HEK293 (cell line): ENCODE results near the gene GLIS1.

ENCODE experiments used
- CTCF ChIA-PET: fragments of 350-600 bp; formaldehyde crosslinking; extraction: SDS; loops from one replicate; lab custom pipeline; 2021; ENCODE audit warnings: antibody characterized with exemption; lab: Yijun Ruan, JAX
- POLR2A ChIA-PET: fragments of 300-600 bp; formaldehyde crosslinking; extraction: SDS; loops from one replicate; lab custom pipeline; 2020; ENCODE audit warnings: antibody characterized with exemption, inconsistent platforms; lab: Yijun Ruan, JAX
- H3K27ac ChIP-seq: fragments of 200-500 bp; sonication (Bioruptor generic); 2 replicates; pipeline ENCODE4 v1.5.1; 2014; ENCODE audit warnings: low read depth, low read length, control low read depth, inconsistent platforms; ENCODE audit errors: extremely low read depth
- H3K36me3 ChIP-seq, 2 experiments: fragments of 200-500 bp in 1 of 2; sonication (Bioruptor generic) in 1 of 2; 1 replicate in 1 of 2; 2 replicates in 1 of 2; pipeline ENCODE4 v1.5.1; 2014 to 2017; ENCODE audit warnings: inconsistent platforms in 2 of 2, low read length in 2 of 2; ENCODE audit not compliant: control insufficient read depth in 2 of 2, insufficient read depth in 1 of 2
- H3K4me1 ChIP-seq: fragments of 200-500 bp; sonication (Bioruptor generic); 2 replicates; pipeline ENCODE4 v1.5.1; 2014; ENCODE audit warnings: mild to moderate bottlenecking, low read length, inconsistent platforms; ENCODE audit not compliant: control insufficient read depth, insufficient read depth
- H3K4me3 ChIP-seq: 2 replicates; pipeline ENCODE4 v1.5.1; 2011; ENCODE audit warnings: low read depth, mild to moderate bottlenecking, control low read depth, low read length, moderate library complexity
- H3K9me3 ChIP-seq: fragments of 200-500 bp; sonication (Bioruptor generic); 2 replicates; pipeline ENCODE4 v1.5.1; 2014; ENCODE audit warnings: low read depth, low read length, inconsistent platforms; ENCODE audit not compliant: control insufficient read depth, insufficient read depth
- BCL11A ChIP-seq: fragments of 450-650 bp; formaldehyde crosslinking; IDR thresholded peaks from 2 replicates; pipeline ENCODE4 v1.5.1; 2016; ENCODE audit warnings: low read depth, missing biosample characterization, missing genetic modification characterization
- CTCF ChIP-seq: fragments of 450-650 bp; formaldehyde crosslinking; IDR thresholded peaks from 2 replicates; pipeline ENCODE4 v1.5.1; 2016; ENCODE audit warnings: missing biosample characterization, missing genetic modification characterization
- GFI1B ChIP-seq: fragments of 450-650 bp; formaldehyde crosslinking; IDR thresholded peaks from 2 replicates; pipeline ENCODE4 v1.5.1; 2016; ENCODE audit warnings: missing biosample characterization, missing genetic modification characterization
- GLI4 ChIP-seq: fragments of 450-650 bp; formaldehyde crosslinking; IDR thresholded peaks from 2 replicates; pipeline ENCODE4 v1.5.1; 2016; ENCODE audit warnings: missing biosample characterization, missing genetic modification characterization
- KLF7 ChIP-seq: fragments of 450-650 bp; formaldehyde crosslinking; IDR thresholded peaks from 2 replicates; pipeline ENCODE4 v1.5.1; 2016; ENCODE audit warnings: missing biosample characterization, missing genetic modification characterization, borderline replicate concordance
- MEIS1 ChIP-seq: sonication (generic); formaldehyde crosslinking; IDR thresholded peaks from 2 replicates; pipeline ENCODE4 v1.8.1; 2022; ENCODE audit warnings: missing genetic modification reagents, mild to moderate bottlenecking, borderline replicate concordance
- RBAK ChIP-seq: fragments of 450-650 bp; formaldehyde crosslinking; IDR thresholded peaks from 2 replicates; pipeline ENCODE4 v1.5.1; 2016; ENCODE audit warnings: missing biosample characterization, missing genetic modification characterization
- SCRT2 ChIP-seq: fragments of 450-650 bp; formaldehyde crosslinking; IDR thresholded peaks from 2 replicates; pipeline ENCODE4 v1.5.1; 2016; ENCODE audit warnings: missing biosample characterization, missing genetic modification characterization
- ZBTB26 ChIP-seq: fragments of 450-650 bp; formaldehyde crosslinking; optimal IDR thresholded peaks from 2 replicates; pipeline ENCODE3; 2016; ENCODE audit warnings: missing biosample characterization, mild to moderate bottlenecking, missing genetic modification characterization
- ZEB2 ChIP-seq: fragments of 450-650 bp; formaldehyde crosslinking; IDR thresholded peaks from 2 replicates; pipeline ENCODE4 v1.5.1; 2016; ENCODE audit warnings: missing biosample characterization, missing genetic modification characterization
- ZIC2 ChIP-seq: fragments of 450-650 bp; formaldehyde crosslinking; IDR thresholded peaks from 2 replicates; pipeline ENCODE4 v1.5.1; 2016; ENCODE audit warnings: missing biosample characterization, missing genetic modification characterization
- ZNF138 ChIP-seq: fragments of 450-650 bp; formaldehyde crosslinking; IDR thresholded peaks from 2 replicates; pipeline ENCODE4 v1.5.1; 2016; ENCODE audit warnings: missing biosample characterization, missing genetic modification characterization, borderline replicate concordance
- ZNF16 ChIP-seq: fragments of 450-650 bp; formaldehyde crosslinking; IDR thresholded peaks from 2 replicates; pipeline ENCODE4 v1.5.1; 2016; ENCODE audit warnings: low read depth, missing biosample characterization, missing genetic modification characterization
- ZNF214 ChIP-seq: fragments of 450-650 bp; formaldehyde crosslinking; IDR thresholded peaks from 2 replicates; pipeline ENCODE4 v1.5.1; 2017; ENCODE audit warnings: missing biosample characterization, mild to moderate bottlenecking, missing genetic modification characterization, borderline replicate concordance
- ZNF335 ChIP-seq: fragments of 450-650 bp; formaldehyde crosslinking; conservative IDR thresholded peaks from 2 replicates; pipeline ENCODE4 v1.5.1; 2016; ENCODE audit warnings: missing biosample characterization, missing genetic modification characterization
- ZNF341 ChIP-seq: fragments of 450-650 bp; formaldehyde crosslinking; IDR thresholded peaks from 2 replicates; pipeline ENCODE4; 2016; ENCODE audit warnings: low read depth, missing biosample characterization, missing genetic modification characterization
- ZNF354C ChIP-seq: fragments of 450-650 bp; formaldehyde crosslinking; IDR thresholded peaks from 2 replicates; pipeline ENCODE4 v1.5.1; 2016; ENCODE audit warnings: missing biosample characterization, missing genetic modification characterization, low read depth, borderline replicate concordance
- ZNF37A ChIP-seq: fragments of 450-650 bp; IDR thresholded peaks from 2 replicates; pipeline ENCODE4 v1.5.1; 2018; ENCODE audit warnings: missing biosample characterization, missing genetic modification characterization
- ZNF473 ChIP-seq: fragments of 450-650 bp; formaldehyde crosslinking; IDR thresholded peaks from 2 replicates; pipeline ENCODE4 v1.5.1; 2017; ENCODE audit warnings: missing biosample characterization, missing genetic modification characterization
- ZNF514 ChIP-seq: fragments of 450-650 bp; formaldehyde crosslinking; IDR thresholded peaks from 2 replicates; pipeline ENCODE4 v1.5.1; 2016; ENCODE audit warnings: missing biosample characterization, missing genetic modification characterization
- ZNF518A ChIP-seq: fragments of 450-650 bp; formaldehyde crosslinking; conservative IDR thresholded peaks from 2 replicates; pipeline ENCODE4 v1.5.1; 2016; ENCODE audit warnings: low read depth, missing biosample characterization, missing genetic modification characterization
- ZNF544 ChIP-seq: fragments of 450-650 bp; formaldehyde crosslinking; IDR thresholded peaks from 2 replicates; pipeline ENCODE4 v1.5.0; 2017; ENCODE audit warnings: missing biosample characterization, missing genetic modification characterization
- ZNF623 ChIP-seq: fragments of 450-650 bp; formaldehyde crosslinking; IDR thresholded peaks from 2 replicates; pipeline ENCODE4 v1.5.1; 2016; ENCODE audit warnings: missing biosample characterization, missing genetic modification characterization
- ZNF654 ChIP-seq: fragments of 450-650 bp; formaldehyde crosslinking; IDR thresholded peaks from 2 replicates; pipeline ENCODE4 v1.5.1; 2016; ENCODE audit warnings: low read depth, missing biosample characterization, missing genetic modification characterization
- ZNF76 ChIP-seq: fragments of 450-650 bp; formaldehyde crosslinking; IDR thresholded peaks from 2 replicates; pipeline ENCODE4; 2016; ENCODE audit warnings: low read depth, missing biosample characterization, missing genetic modification characterization, borderline replicate concordance
- ZSCAN23 ChIP-seq: fragments of 450-650 bp; formaldehyde crosslinking; IDR thresholded peaks from 2 replicates; pipeline ENCODE4 v1.5.1; 2016; ENCODE audit warnings: missing biosample characterization, missing genetic modification characterization

GLIS1 gene

GRCh38 chr1:53683986-53684740 is 54.8 kb downstream of the GLIS1 start:
- Histone ChIP-seq H3K9me3 (no peaks in the 10 kb centered on the region), H3K4me3 (no peak overlapping the region), H3K27ac (no peak overlapping the region), H3K4me1 (no peaks in the 10 kb centered on the region), H3K36me3 (no peaks in the 10 kb centered on the region)
- TF ChIP-seq ZNF544 (tag by site-specific recombination) (no peak), CTCF (tag by site-specific recombination) (0 out of 2 replicates have a peak, but pooled peaks have one; percentile 22), SCRT2 (tag by site-specific recombination) (peak; percentile 65), ZNF138 (no peak), ZIC2 (tag by site-specific recombination) (peak; percentile 58; the same call in 1 of the 2 replicates), RBAK (tag by site-specific recombination) (no peak), ZNF76 (no peak), ZNF354C (tag by site-specific recombination) (no peak), ZNF473 (tag by site-specific recombination) (no peak), ZNF654 (peak; percentile 14; the same call in 1 of the 2 replicates), ZNF335 (tag by site-specific recombination) (no peak)
- ChIA-PET POLR2A (interaction anchor here (0.5 kb wide), 1 partner anchor 1038 kb away, joined by 3 read pairs; no protein-coding TSS in a partner anchor), CTCF (interaction anchor here (0.6 to 5.4 kb wide), 12 partner anchors 8 to 325 kb away, joined by 3 to 79 read pairs (median 3); no protein-coding TSS in a partner anchor)

- Histone ChIP-seq H3K4me1 (no peaks in the 10 kb centered on the region), H3K36me3 (no peaks in the 10 kb centered on the region), H3K27ac (no peak overlapping the region), H3K4me3 (no peak overlapping the region)
- CTCF ChIA-PET = interaction anchor here (0.5 to 5.4 kb wide), 18 partner anchors 8 to 1199 kb away, joined by 3 to 79 read pairs (median 4); no protein-coding TSS in a partner anchor
- POLR2A ChIA-PET = no interaction called here
- TF ChIP-seq ZNF16 (tag by site-specific recombination) (no peak), ZNF37A (no peak), ZBTB26 (tag by site-specific recombination) (peak; percentile 9), RBAK (tag by site-specific recombination) (no peak), ZNF518A (no peak), ZSCAN23 (tag by site-specific recombination) (no peak), ZNF341 (tag by site-specific recombination) (no peak), BCL11A (tag by site-specific recombination) (no peak), MEIS1 (no peak), ZNF214 (tag by site-specific recombination) (no peak), ZEB2 (no peak), ZNF514 (tag by site-specific recombination) (no peak), GFI1B (no peak), KLF7 (tag by site-specific recombination) (no peak), ZNF623 (tag by site-specific recombination) (peak; percentile 94), GLI4 (tag by site-specific recombination) (no peak)
- TF ChIP-seq, all 188 proteins: peak for 2
- no peaks in the 10 kb centered on the region for H3K9me3 ChIP-seq
Observed at GRCh38 chr1:53682881-53683280, 56.1 kb downstream of the GLIS1 start.
